Smooth muscle cell (in vitro differentiated cells): ENCODE data around the gene IPO11. TPM values are rescaled to one million over a fixed set of nuclear protein-coding genes. Genes with fewer than 3 reads are reported as not detected.
A peak's percentile ranks its signal among the peaks of the same experiment; 100 is the strongest.

Source experiments
- DNase-seq: peaks from one replicate; lab custom pipeline; 2025; ENCODE audit not compliant: unreplicated experiment; lab: John Stamatoyannopoulos, UW
- H2AFZ ChIP-seq: fragments of 200-600 bp; sonication (generic); 2 replicates; pipeline ENCODE4 v1.6.0; 2016; ENCODE audit warnings: antibody characterized with exemption, low read depth, mild to moderate bottlenecking
- H3F3A ChIP-seq: fragments of 200-600 bp; sonication (generic); 2 replicates; pipeline ENCODE4 v1.6.0; 2017; ENCODE audit warnings: antibody characterized with exemption, low read depth
- H3K27ac ChIP-seq: fragments of 200-600 bp; sonication (generic); 2 replicates; pipeline ENCODE4 v1.5.1; 2016; ENCODE audit warnings: low read depth, mild to moderate bottlenecking
- H3K27me3 ChIP-seq: fragments of 200-600 bp; sonication (generic); 2 replicates; pipeline ENCODE4 v1.6.1; 2016; ENCODE audit warnings: low read depth, mild to moderate bottlenecking
- H3K36me3 ChIP-seq: fragments of 200-600 bp; sonication (generic); 2 replicates; pipeline ENCODE4 v1.5.1; 2016; ENCODE audit warnings: low read depth
- H3K4me1 ChIP-seq: fragments of 200-600 bp; sonication (generic); 2 replicates; pipeline ENCODE4 v1.5.1; 2016; ENCODE audit warnings: low read depth
- H3K4me2 ChIP-seq: fragments of 200-600 bp; sonication (generic); 2 replicates; pipeline ENCODE4 v1.6.0; 2016; ENCODE audit warnings: mild to moderate bottlenecking
- H3K4me3 ChIP-seq: fragments of 200-600 bp; sonication (generic); 2 replicates; pipeline ENCODE4 v1.5.1; 2016; ENCODE audit warnings: mild to moderate bottlenecking
- H3K79me2 ChIP-seq: fragments of 200-600 bp; sonication (generic); 2 replicates; pipeline ENCODE4 v1.6.0; 2016; ENCODE audit warnings: low read depth, mild to moderate bottlenecking
- H3K9ac ChIP-seq: fragments of 200-600 bp; sonication (generic); 2 replicates; pipeline ENCODE4 v1.6.0; 2016; ENCODE audit warnings: low read depth
- H3K9me3 ChIP-seq: fragments of 200-600 bp; sonication (generic); replicated peaks from 2 replicates; pipeline ENCODE4 v1.5.1; 2016; ENCODE audit warnings: low read depth
- H4K20me1 ChIP-seq: fragments of 200-600 bp; sonication (generic); 2 replicates; pipeline ENCODE4 v1.6.0; 2016; ENCODE audit warnings: low read depth
- WGBS: methylation state at CpG from one replicate; pipeline ENCODE4 v1.1.7; 2016; ENCODE audit warnings: low lambda C conversion rate; 5-methylcytosine and 5-hydroxymethylcytosine counted together
- polyA plus RNA-seq: library from polyadenylated mRNA; unstranded; fragments of >200 nt; fragmentation: Nextera tagmentation; extraction: Ambion mirVana; gene quantifications from 2 replicates; pipeline ENCODE4 v1.2.1, GENCODE V29; 2016
- total RNA-seq: library from RNA; depleted of rRNA; stranded (reverse); fragments of >200 nt; gene quantifications from 2 replicates; pipeline ENCODE4 v1.2.3, GENCODE V29; 2014
- TF ChIP-seq, protein P1 (sequence below): fragments of 200-600 bp; sonication (generic); IDR thresholded peaks from 2 replicates; pipeline ENCODE4 v1.5.1; 2017; ENCODE audit warnings: borderline replicate concordance, mild to moderate bottlenecking, antibody characterized with exemption; ENCODE audit not compliant: insufficient read depth, poor library complexity, severe bottlenecking

Gene IPO11
- total and polyA plus RNA-seq, 2 experiments from 2014 or later: 9.3 to 31.8 TPM

GRCh38 chr5:62465985-62466925 is 53.7 kb downstream of the IPO11 start:
- H3K27ac ChIP-seq: no peak overlapping the region
- no peak for DNase-seq
- H3K4me2 ChIP-seq: peak overlapping the region; percentile 7

GRCh38 chr5:62473209-62473608 is 60.6 kb downstream of the IPO11 start:
- TF ChIP-seq, protein P1, sequence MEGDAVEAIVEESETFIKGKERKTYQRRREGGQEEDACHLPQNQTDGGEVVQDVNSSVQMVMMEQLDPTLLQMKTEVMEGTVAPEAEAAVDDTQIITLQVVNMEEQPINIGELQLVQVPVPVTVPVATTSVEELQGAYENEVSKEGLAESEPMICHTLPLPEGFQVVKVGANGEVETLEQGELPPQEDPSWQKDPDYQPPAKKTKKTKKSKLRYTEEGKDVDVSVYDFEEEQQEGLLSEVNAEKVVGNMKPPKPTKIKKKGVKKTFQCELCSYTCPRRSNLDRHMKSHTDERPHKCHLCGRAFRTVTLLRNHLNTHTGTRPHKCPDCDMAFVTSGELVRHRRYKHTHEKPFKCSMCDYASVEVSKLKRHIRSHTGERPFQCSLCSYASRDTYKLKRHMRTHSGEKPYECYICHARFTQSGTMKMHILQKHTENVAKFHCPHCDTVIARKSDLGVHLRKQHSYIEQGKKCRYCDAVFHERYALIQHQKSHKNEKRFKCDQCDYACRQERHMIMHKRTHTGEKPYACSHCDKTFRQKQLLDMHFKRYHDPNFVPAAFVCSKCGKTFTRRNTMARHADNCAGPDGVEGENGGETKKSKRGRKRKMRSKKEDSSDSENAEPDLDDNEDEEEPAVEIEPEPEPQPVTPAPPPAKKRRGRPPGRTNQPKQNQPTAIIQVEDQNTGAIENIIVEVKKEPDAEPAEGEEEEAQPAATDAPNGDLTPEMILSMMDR: no peak
- H4K20me1 ChIP-seq: no peaks in the 10 kb centered on the region
- H3K4me3 ChIP-seq: no peak overlapping the region
- no peaks in the 10 kb centered on the region for H3K79me2 ChIP-seq
- no peak for DNase-seq
- H3K9me3 ChIP-seq: no peaks in the 10 kb centered on the region
- WGBS: 88% methylated on average over 1 of the region's 1 CpG
- no peaks in the 10 kb centered on the region for H3K4me1 ChIP-seq
- no peaks in the 10 kb centered on the region for H3K27me3 ChIP-seq
- H2AFZ ChIP-seq: no peak overlapping the region
- no peak overlapping the region for H3K27ac ChIP-seq
- no peak overlapping the region for H3K4me2 ChIP-seq
- no peak overlapping the region for H3K9ac ChIP-seq
- H3F3A ChIP-seq: no peaks in the 10 kb centered on the region
- no peaks in the 10 kb centered on the region for H3K36me3 ChIP-seq

More at GRCh38 chr5:62465985-62466925, 53.7 kb downstream of the IPO11 start:
- H4K20me1 ChIP-seq: peaks cover 3% of the 10 kb centered on the region
- H3K27me3 ChIP-seq: no peaks in the 10 kb centered on the region
- WGBS: 59% methylated on average over 6 of the region's 6 CpGs
- H3K4me3 ChIP-seq: no peak overlapping the region
- H2AFZ ChIP-seq: no peak overlapping the region
- no peaks in the 10 kb centered on the region for H3K36me3 ChIP-seq
- H3K9me3 ChIP-seq: no peaks in the 10 kb centered on the region
- no peaks in the 10 kb centered on the region for H3K4me1 ChIP-seq
- no peaks in the 10 kb centered on the region for H3F3A ChIP-seq
- H3K9ac ChIP-seq: no peak overlapping the region
- H3K79me2 ChIP-seq: no peaks in the 10 kb centered on the region
- TF ChIP-seq, protein P1: no peak

DNA sequence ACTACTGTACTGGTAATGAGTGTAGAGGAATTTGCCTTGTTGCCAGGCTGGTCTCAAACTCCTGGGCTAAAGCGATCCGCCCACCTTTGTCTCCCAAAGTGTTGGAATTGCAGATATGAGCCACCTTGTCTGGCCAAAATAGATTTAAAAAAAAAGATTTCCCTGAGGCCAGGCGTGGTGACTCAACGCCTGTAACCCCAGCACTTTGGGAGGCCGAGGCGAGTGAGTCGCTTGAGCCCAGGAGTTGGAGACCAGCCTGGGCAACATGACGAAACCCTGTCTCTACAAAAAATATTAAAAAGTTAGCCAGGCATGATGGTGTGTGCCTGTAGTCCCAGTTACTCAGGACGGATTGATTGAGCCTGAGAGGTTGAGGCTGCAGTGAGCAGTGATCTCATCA is 62.5 kb downstream of the IPO11 start:
- Histone ChIP-seq H3F3A (no peaks in the 10 kb centered on the region), H2AFZ (no peak overlapping the region), H3K9me3 (no peaks in the 10 kb centered on the region), H3K9ac (no peak overlapping the region), H3K27me3 (no peaks in the 10 kb centered on the region), H4K20me1 (no peaks in the 10 kb centered on the region), H3K4me2 (no peak overlapping the region), H3K4me1 (no peaks in the 10 kb centered on the region), H3K4me3 (no peak overlapping the region), H3K79me2 (no peaks in the 10 kb centered on the region), H3K36me3 (no peaks in the 10 kb centered on the region), H3K27ac (no peak overlapping the region)
- WGBS: 54% methylated on average over 9 of the region's 9 CpGs
- TF ChIP-seq, protein P1: no peak
- DNase-seq: no peak
